ENCODE results near the gene TEX54. TPM values are rescaled to one million over a fixed set of nuclear protein-coding genes. Genes with fewer than 3 reads are reported as not detected.
"Not testable (repeated sequence)": the region's sequence is repeated elsewhere in the genome, so short reads cannot be mapped to it uniquely, and the experiment has no call there.

Gene TEX54
- total RNA-seq, 4 donors from 2014 or later: not detected

DNA sequence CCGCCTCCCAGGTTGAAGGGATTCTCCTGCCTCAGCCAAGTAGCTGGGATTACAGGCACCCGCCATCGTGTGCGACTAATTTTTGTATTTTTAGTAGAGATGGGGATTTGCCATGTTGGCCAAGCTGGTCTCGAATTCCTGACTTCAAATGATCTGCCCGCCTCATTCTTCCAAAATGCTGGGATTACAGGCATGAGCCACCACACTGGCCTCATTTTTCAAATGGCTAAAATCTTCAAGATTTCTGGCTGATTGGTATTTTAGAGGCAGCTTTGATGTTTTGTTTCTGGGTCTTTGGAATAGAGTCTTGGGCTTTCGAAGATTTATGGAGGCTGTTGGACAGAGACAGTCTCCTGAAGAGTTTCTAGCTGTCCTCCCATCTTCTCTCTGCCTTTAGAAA, 42.2 kb upstream of the TEX54 start:
- peaks cover 0 to 18% (median 0%) of the 10 kb centered on the region in 3 donors for H3K36me3 ChIP-seq
- no peak overlapping the region for H3K4me3 ChIP-seq
- no peak overlapping the region for H3K27ac ChIP-seq
- H3K9me3 ChIP-seq: no peaks in the 10 kb centered on the region
- H3K4me1 ChIP-seq: peaks cover 10 to 38% (median 12%) of the 10 kb centered on the region in 3 donors
- intact Hi-C loops (cut with DNase I): no loop called here
- WGBS, 2 donors: 96% methylated on average over 3 to 6 of the region's 7 CpGs
- no peak for DNase-seq
- TF ChIP-seq, protein P1, sequence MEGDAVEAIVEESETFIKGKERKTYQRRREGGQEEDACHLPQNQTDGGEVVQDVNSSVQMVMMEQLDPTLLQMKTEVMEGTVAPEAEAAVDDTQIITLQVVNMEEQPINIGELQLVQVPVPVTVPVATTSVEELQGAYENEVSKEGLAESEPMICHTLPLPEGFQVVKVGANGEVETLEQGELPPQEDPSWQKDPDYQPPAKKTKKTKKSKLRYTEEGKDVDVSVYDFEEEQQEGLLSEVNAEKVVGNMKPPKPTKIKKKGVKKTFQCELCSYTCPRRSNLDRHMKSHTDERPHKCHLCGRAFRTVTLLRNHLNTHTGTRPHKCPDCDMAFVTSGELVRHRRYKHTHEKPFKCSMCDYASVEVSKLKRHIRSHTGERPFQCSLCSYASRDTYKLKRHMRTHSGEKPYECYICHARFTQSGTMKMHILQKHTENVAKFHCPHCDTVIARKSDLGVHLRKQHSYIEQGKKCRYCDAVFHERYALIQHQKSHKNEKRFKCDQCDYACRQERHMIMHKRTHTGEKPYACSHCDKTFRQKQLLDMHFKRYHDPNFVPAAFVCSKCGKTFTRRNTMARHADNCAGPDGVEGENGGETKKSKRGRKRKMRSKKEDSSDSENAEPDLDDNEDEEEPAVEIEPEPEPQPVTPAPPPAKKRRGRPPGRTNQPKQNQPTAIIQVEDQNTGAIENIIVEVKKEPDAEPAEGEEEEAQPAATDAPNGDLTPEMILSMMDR (IDR thresholded peaks at IDR 0.05): no peak
- TF ChIP-seq POLR2A (IDR thresholded peaks at IDR 0.05): no peak
- no peaks in the 10 kb centered on the region for H3K27me3 ChIP-seq

DNA sequence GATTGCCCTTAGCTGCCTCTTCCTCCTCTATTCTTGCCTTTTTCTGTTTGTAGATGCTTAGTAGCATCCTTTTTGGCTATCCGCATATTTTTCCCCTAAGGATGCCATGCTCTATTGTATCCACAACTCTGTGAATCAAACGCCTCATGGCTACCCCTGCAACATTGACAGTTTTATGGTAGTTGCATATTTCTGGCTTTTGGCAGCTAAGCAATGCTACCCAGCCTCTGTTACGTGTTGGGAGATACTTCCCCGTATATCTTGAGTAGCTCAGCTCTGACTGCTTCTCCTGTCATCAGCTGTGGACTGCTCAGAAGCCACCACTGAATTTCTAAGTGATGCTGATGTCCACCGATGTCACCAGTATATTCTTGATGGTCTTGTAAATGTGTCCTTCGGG, 33.0 kb upstream of the TEX54 start:
- TF ChIP-seq, protein P1 (IDR thresholded peaks at IDR 0.05): no peak
- TF ChIP-seq POLR2A (IDR thresholded peaks at IDR 0.05): no peak
- intact Hi-C loops (cut with DNase I): loop anchor here (10.0 kb wide), 1 partner anchor 141 kb away; the partner anchor contains the start of genes HNRNPUL2 and TTC9C
- H3K4me1 ChIP-seq: peaks cover 0 to 27% (median 8%) of the 10 kb centered on the region in 3 donors
- H3K27me3 ChIP-seq: no peaks in the 10 kb centered on the region
- DNase-seq: no peak
- H3K4me3 ChIP-seq: no peak overlapping the region
- no peak overlapping the region for H3K27ac ChIP-seq
- H3K36me3 ChIP-seq: no peaks in the 10 kb centered on the region
- 79 to 87% methylated on average over 6 of the region's 6 CpGs for WGBS, 2 donors
- no peaks in the 10 kb centered on the region for H3K9me3 ChIP-seq

DNA sequence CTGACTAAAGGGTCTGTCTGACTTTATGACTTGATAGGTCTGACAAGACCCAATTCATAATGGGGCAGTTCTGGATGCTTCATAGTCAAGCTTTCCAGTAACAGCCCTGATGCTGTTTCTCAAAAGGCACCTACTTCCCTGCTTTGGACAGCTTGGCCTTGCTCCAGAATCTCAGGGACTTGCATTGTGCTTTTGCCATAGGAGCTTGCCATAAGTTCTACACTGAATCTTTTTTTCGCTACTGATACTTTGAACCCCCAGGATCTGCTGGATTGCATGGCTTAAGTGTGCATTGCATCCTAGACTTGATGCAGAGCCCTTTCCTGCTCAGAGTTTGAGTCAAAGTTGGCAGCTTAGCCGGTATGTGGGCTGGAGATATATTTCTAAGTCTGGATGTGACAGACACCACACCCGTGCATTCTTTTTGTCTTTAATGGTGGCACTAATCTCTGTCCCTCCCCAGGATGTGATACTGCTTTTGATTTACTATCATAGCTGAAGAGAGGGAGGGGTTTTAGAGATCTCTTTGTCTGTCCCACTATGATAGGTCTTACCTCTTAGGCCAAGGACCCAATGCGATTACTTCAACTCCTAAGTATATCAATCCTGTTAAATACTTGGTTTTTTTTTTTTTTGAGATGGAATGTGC, 31.2 kb upstream of the TEX54 start:
- H3K27ac ChIP-seq: no peak overlapping the region
- H3K9me3 ChIP-seq: no peaks in the 10 kb centered on the region
- no peaks in the 10 kb centered on the region for H3K27me3 ChIP-seq
- no peak for DNase-seq
- peaks cover 4 to 44% (median 19%) of the 10 kb centered on the region in 3 donors for H3K4me1 ChIP-seq
- intact Hi-C loops (cut with DNase I): loop anchor here (5.0 to 10.0 kb wide), 2 partner anchors 72 to 139 kb away; partner anchors contain the start of genes HNRNPUL2, TMEM223 and TTC9C
- no peak overlapping the region for H3K4me3 ChIP-seq
- TF ChIP-seq, protein P1 (IDR thresholded peaks at IDR 0.05): no peak
- no peak for TF ChIP-seq POLR2A (IDR thresholded peaks at IDR 0.05)
- WGBS, 2 donors: 60 to 65% methylated on average over 4 of the region's 4 CpGs
- no peaks in the 10 kb centered on the region for H3K36me3 ChIP-seq

DNA sequence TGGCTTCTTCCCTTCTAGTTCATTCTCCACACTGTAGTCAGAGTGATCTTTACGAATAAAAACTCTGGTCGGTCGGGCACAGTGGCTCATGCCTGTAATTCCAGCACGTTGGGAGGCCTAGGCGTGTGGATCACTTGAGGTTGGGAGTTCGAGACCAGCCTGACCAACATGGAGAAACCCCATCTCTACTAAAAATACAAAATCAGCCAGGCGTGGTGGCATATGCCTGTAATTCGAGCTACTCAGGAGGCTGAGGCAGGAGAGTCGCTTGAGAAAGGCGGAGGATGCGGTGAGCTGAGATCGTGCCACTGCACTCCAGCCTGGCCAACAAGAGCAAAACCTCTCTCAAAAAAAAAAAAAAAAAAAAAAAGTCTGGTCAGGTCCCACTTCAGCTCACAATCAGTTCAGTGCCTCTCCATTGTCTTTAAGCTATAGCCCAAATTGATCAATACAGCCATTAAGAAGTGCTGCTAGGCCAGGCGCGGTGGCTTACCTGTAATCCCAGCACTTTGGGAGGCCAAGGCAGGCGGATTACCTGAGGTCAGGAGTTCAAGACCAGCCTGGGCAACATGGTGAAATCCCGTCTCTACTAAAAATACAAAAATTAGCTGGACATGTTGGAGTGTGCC, 29.0 kb upstream of the TEX54 start:
- intact Hi-C loops (cut with DNase I): loop anchor here (5.0 to 10.0 kb wide), 2 partner anchors 69 to 137 kb away; partner anchors contain the start of genes HNRNPUL2, TMEM223 and TTC9C
- not testable (repeated sequence) for H3K9me3 ChIP-seq, H3K4me3 ChIP-seq, H3K27ac ChIP-seq, DNase-seq, H3K36me3 ChIP-seq, H3K27me3 ChIP-seq
- 77 to 91% methylated on average over 13 to 16 of the region's 16 CpGs for WGBS, 2 donors
- peaks cover 10 to 66% (median 28%) of the 10 kb centered on the region in 3 donors for H3K4me1 ChIP-seq

DNA sequence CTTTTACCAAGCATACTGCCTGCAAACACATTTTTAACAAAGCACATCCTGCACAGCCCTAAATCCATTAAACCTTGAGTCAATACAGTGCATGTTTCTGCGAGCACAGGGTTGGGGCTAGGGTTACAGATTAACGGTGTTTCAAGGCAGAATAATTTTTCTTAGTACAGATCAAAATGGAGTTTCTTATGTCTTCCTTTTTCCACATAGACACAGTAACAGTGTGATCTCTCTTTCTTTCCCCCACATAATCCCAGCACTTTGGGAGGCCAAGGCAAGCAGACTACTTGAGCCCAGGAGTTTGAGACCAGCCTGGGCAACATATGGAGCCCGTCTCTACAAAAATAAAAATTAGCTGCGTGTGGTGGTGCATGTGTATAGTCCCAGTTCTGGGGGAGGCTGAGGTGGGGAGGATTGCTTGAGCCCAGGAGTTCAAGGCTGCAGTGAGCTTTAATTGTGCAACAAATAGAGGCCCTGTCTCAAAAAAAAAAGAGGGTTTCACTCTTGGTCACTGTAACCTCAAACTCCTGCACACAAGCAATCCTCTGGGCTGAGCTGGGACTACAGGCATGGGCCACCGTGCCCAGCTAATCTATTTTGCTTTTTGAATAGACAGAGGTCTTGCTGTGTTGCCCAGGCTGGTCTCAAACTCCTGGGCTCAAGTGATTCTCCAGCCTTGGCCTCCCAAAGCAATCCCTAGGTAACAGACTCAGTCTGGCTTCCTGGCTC, 28.4 kb upstream of the TEX54 start:
- H3K4me3 ChIP-seq: no peak overlapping the region
- H3K27ac ChIP-seq: peak overlapping the region in 2 of 4 donors; percentile 75 to 76
- no peaks in the 10 kb centered on the region for H3K36me3 ChIP-seq
- intact Hi-C loops (cut with DNase I): loop anchor here (5.0 to 10.0 kb wide), 2 partner anchors 69 to 136 kb away; partner anchors contain the start of genes HNRNPUL2, TMEM223 and TTC9C
- 46 to 51% methylated on average over 5 of the region's 5 CpGs for WGBS, 2 donors
- DNase-seq: no peak
- TF ChIP-seq POLR2A (IDR thresholded peaks at IDR 0.05): no peak
- TF ChIP-seq, protein P1 (IDR thresholded peaks at IDR 0.05): no peak
- peaks cover 14 to 72% (median 28%) of the 10 kb centered on the region in 3 donors for H3K4me1 ChIP-seq
- H3K9me3 ChIP-seq: no peaks in the 10 kb centered on the region
- H3K27me3 ChIP-seq: no peaks in the 10 kb centered on the region

DNA sequence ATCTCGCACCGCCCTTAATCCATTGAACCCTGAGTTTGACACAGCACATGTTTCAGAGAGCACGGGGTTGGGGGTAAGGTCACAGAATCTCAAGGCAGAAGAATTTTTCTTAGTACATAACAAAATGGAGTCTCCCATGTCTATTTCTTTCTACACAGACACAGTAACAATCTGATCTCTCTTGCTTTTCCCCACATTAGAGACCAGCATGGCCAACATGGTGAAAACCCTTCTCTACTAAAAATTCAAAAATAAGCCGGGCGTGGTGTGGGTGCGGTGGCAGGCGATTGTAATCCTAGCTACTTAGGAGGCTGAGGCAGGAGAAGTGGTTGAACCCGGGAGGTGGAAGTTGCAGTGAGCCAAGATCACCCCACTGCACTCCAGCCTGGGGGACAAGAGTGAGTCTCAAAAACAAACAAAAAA, 26.7 kb upstream of the TEX54 start:
- Histone ChIP-seq H3K4me1 (peaks cover 21 to 80% (median 34%) of the 10 kb centered on the region in 3 donors), H3K27ac (peak overlapping the region in 3 of 4 donors; percentile 28 to 76 (median 75))
- H3K36me3 ChIP-seq; H3K9me3 ChIP-seq; H3K27me3 ChIP-seq; H3K4me3 ChIP-seq; DNase-seq; intact Hi-C loops (cut with DNase I): not testable (repeated sequence)
- 41 to 49% methylated on average over 6 to 7 of the region's 8 CpGs for WGBS, 2 donors

Measured in esophagus squamous epithelium (tissue), 5 donors.